Hepatocyte (in vitro differentiated cells): ENCODE measurements around the gene VAV1. TPM values are rescaled to one million over a fixed set of nuclear protein-coding genes. Genes with fewer than 3 reads are reported as not detected.
A peak's percentile ranks its signal among the peaks of the same experiment; 100 is the strongest.

Experiments used
- DNase-seq: peaks from one replicate; pipeline ENCODE4 v3.0.0-alpha.2; 2016; ENCODE audit warnings: low spot score
- H2AFZ ChIP-seq: fragments of 200-600 bp; sonication (generic); 2 replicates; pipeline ENCODE4 v1.6.0; 2016; ENCODE audit warnings: antibody characterized with exemption, mild to moderate bottlenecking
- H3K27ac ChIP-seq: fragments of 200-600 bp; sonication (generic); 2 replicates; pipeline ENCODE4 v1.5.1; 2016; ENCODE audit warnings: mild to moderate bottlenecking
- H3K27me3 ChIP-seq: fragments of 200-600 bp; sonication (generic); 2 replicates; pipeline ENCODE4 v1.6.1; 2016
- H3K36me3 ChIP-seq: fragments of 200-600 bp; sonication (generic); replicated peaks from 2 replicates; pipeline ENCODE4 v1.5.1; 2016; ENCODE audit warnings: low read depth; ENCODE audit not compliant: insufficient read depth
- H3K4me1 ChIP-seq: fragments of 200-600 bp; sonication (generic); 2 replicates; pipeline ENCODE4 v1.5.1; 2016; ENCODE audit warnings: mild to moderate bottlenecking, moderate library complexity; ENCODE audit not compliant: insufficient read depth
- H3K4me2 ChIP-seq: fragments of 200-600 bp; sonication (generic); 2 replicates; pipeline ENCODE4 v1.6.0; 2016
- H3K4me3 ChIP-seq: fragments of 200-600 bp; sonication (generic); 2 replicates; pipeline ENCODE4 v1.5.1; 2016; ENCODE audit warnings: mild to moderate bottlenecking
- H3K79me2 ChIP-seq: fragments of 200-600 bp; sonication (generic); 2 replicates; pipeline ENCODE4 v1.6.0; 2017; ENCODE audit warnings: mild to moderate bottlenecking
- H3K9me2 ChIP-seq: fragments of 200-600 bp; sonication (generic); replicated peaks from 2 replicates; pipeline ENCODE4 v1.6.0; 2017; ENCODE audit warnings: mild to moderate bottlenecking; ENCODE audit not compliant: insufficient read depth
- H3K9me3 ChIP-seq: fragments of 200-600 bp; sonication (generic); 2 replicates; pipeline ENCODE4 v1.5.1; 2016; ENCODE audit warnings: low read depth, mild to moderate bottlenecking
- H4K20me1 ChIP-seq: fragments of 200-600 bp; sonication (generic); 2 replicates; pipeline ENCODE4 v1.6.0; 2016; ENCODE audit warnings: mild to moderate bottlenecking; ENCODE audit not compliant: insufficient read depth, poor library complexity, severe bottlenecking
- CTCF ChIP-seq: fragments of 200-600 bp; sonication (generic); IDR thresholded peaks from 2 replicates; pipeline ENCODE4 v1.5.1; 2016; ENCODE audit warnings: antibody characterized with exemption, mild to moderate bottlenecking; ENCODE audit not compliant: poor library complexity
- EZH2 ChIP-seq: fragments of 200-600 bp; sonication (generic); IDR thresholded peaks from 2 replicates; pipeline ENCODE4 v1.6.1; 2016; ENCODE audit warnings: antibody characterized with exemption, mild to moderate bottlenecking, borderline replicate concordance
- EZH2phosphoT487 ChIP-seq: fragments of 200-600 bp; sonication (generic); IDR thresholded peaks from one replicate; pipeline ENCODE4 v1.6.1; 2018; ENCODE audit warnings: antibody characterized with exemption, mild to moderate bottlenecking, low read depth, moderate library complexity; ENCODE audit not compliant: unreplicated experiment, severe bottlenecking
- WGBS: methylation state at CpG from one replicate; pipeline ENCODE4 v1.1.6; 2016; ENCODE audit warnings: low lambda C conversion rate; ENCODE audit errors: missing lambda C conversion rate; 5-methylcytosine and 5-hydroxymethylcytosine counted together
- polyA plus RNA-seq: library from polyadenylated mRNA; unstranded; fragments of >200 nt; fragmentation: Nextera tagmentation; extraction: Ambion mirVana; gene quantifications from 2 replicates; pipeline ENCODE4 v1.2.1, GENCODE V29; 2016
- total RNA-seq: library from RNA; depleted of rRNA; stranded (reverse); fragments of >200 nt; gene quantifications from 2 replicates; pipeline ENCODE4 v1.2.3, GENCODE V29; 2014

VAV1 gene
- total and polyA plus RNA-seq, 2 experiments from 2014 or later = 0.23 TPM; not detected in 1

- TF ChIP-seq EZH2 (no peak), EZH2phosphoT487 (no peak), CTCF (no peak)
- no peaks in the 10 kb centered on the region for H4K20me1 ChIP-seq
- H3K79me2 ChIP-seq = no peaks in the 10 kb centered on the region
- peak overlapping the region; percentile 43 for H3K27ac ChIP-seq
- H3K36me3 ChIP-seq = no peaks in the 10 kb centered on the region
- no peaks in the 10 kb centered on the region for H3K9me2 ChIP-seq
- H3K9me3 ChIP-seq = no peaks in the 10 kb centered on the region
- H3K4me3 ChIP-seq = no peak overlapping the region
- WGBS = 90% methylated on average over 15 of the region's 15 CpGs
- H3K27me3 ChIP-seq = no peaks in the 10 kb centered on the region
- H3K4me1 ChIP-seq = peaks cover 25% of the 10 kb centered on the region
- no peak for DNase-seq
- peak overlapping the region; percentile 15 for H3K4me2 ChIP-seq
- H2AFZ ChIP-seq = no peak overlapping the region
Measured at GRCh38 chr19:6724631-6725492, 47.6 kb upstream of the VAV1 start.

GRCh38 chr19:6725513-6726231 is 46.8 kb upstream of the VAV1 start:
- Histone ChIP-seq H3K27me3 (no peaks in the 10 kb centered on the region), H3K4me1 (peaks cover 25% of the 10 kb centered on the region), H2AFZ (no peak overlapping the region), H3K36me3 (no peaks in the 10 kb centered on the region), H3K9me3 (no peaks in the 10 kb centered on the region), H3K79me2 (no peaks in the 10 kb centered on the region), H3K4me3 (no peak overlapping the region), H3K4me2 (peak overlapping the region; percentile 15), H3K9me2 (no peaks in the 10 kb centered on the region), H3K27ac (peak overlapping the region; percentile 43), H4K20me1 (no peaks in the 10 kb centered on the region)
- DNase-seq = no peak
- no peak for TF ChIP-seq EZH2
- TF ChIP-seq CTCF = no peak
- TF ChIP-seq EZH2phosphoT487 = no peak
- WGBS = 88% methylated on average over 16 of the region's 16 CpGs

- 70% methylated on average over 8 of the region's 8 CpGs for WGBS
- H3K4me3 ChIP-seq = no peak overlapping the region
Measured at GRCh38 chr19:6728346-6728745, 44.2 kb upstream of the VAV1 start.

More at GRCh38 chr19:6728346-6728745, 44.2 kb upstream of the VAV1 start:
- Histone ChIP-seq H3K9me3 (no peaks in the 10 kb centered on the region), H3K4me1 (peaks cover 11% of the 10 kb centered on the region), H3K36me3 (no peaks in the 10 kb centered on the region), H3K27me3 (no peaks in the 10 kb centered on the region), H2AFZ (no peak overlapping the region), H3K4me2 (no peak overlapping the region), H4K20me1 (no peaks in the 10 kb centered on the region), H3K27ac (no peak overlapping the region), H3K79me2 (no peaks in the 10 kb centered on the region), H3K9me2 (no peaks in the 10 kb centered on the region)
- no peak for DNase-seq
- TF ChIP-seq EZH2phosphoT487 = no peak
- TF ChIP-seq EZH2 = no peak
- no peak for TF ChIP-seq CTCF
